Thoracic aorta (tissue), 2 donors: ENCODE measurements around the gene SOCS7. TPM values are rescaled to one million over a fixed set of nuclear protein-coding genes. Genes with fewer than 3 reads are reported as not detected.

Source experiments
- ATAC-seq: fragments of 150-250 bp; one replicate; pipeline ENCODE4 v1.8.0; 2017; ENCODE audit warnings: low read depth; ENCODE audit not compliant: insufficient number of reproducible peaks, low FRiP score
- DNase-seq: peaks from one replicate; pipeline ENCODE4 v3.0.0-alpha.2; 2020; ENCODE audit warnings: low spot score
- H3K27ac ChIP-seq, 2 donors: fragments of 200-600 bp; sonication (generic); 1 replicate in 1 of 2; 2 replicates in 1 of 2; pipeline ENCODE4 v1.5.1; 2016; ENCODE audit warnings: mild to moderate bottlenecking in 2 of 2, moderate library complexity in 2 of 2
- H3K27me3 ChIP-seq: fragments of 200-600 bp; sonication (generic); replicated peaks from 2 replicates; pipeline ENCODE4 v1.6.0; 2016; ENCODE audit warnings: mild to moderate bottlenecking; ENCODE audit not compliant: insufficient read depth
- H3K36me3 ChIP-seq: fragments of 200-600 bp; sonication (generic); one replicate; pipeline ENCODE4 v1.5.1; 2016
- H3K4me1 ChIP-seq, 2 donors: fragments of 200-600 bp; sonication (generic); 1 replicate in 1 of 2; 2 replicates in 1 of 2; pipeline versions ENCODE4 v1.5.1 to v1.6.0; 2016; ENCODE audit warnings: low read depth in 2 of 2, mild to moderate bottlenecking in 1 of 2; ENCODE audit not compliant: control insufficient read depth in 1 of 2
- H3K4me3 ChIP-seq: fragments of 200-600 bp; sonication (generic); 2 replicates; pipeline ENCODE4 v1.5.1; 2016; ENCODE audit warnings: mild to moderate bottlenecking
- H3K9me3 ChIP-seq: fragments of 200-600 bp; sonication (generic); 2 replicates; pipeline ENCODE4 v1.5.1; 2016
- CTCF ChIP-seq: fragments of 200-600 bp; sonication (generic); IDR thresholded peaks from one replicate; pipeline ENCODE4 v1.5.1; 2019; ENCODE audit warnings: antibody characterized with exemption
- total RNA-seq, 2 donors: library from RNA; depleted of rRNA; stranded (reverse); fragments of >200 nt; gene quantifications; one replicate each; pipeline versions ENCODE4 v1.1.0 to v1.2.3, GENCODE V29; 2016

The SOCS7 gene
- total RNA-seq, 2 donors from 2014 or later, result 14.3 to 21.9 TPM

DNA sequence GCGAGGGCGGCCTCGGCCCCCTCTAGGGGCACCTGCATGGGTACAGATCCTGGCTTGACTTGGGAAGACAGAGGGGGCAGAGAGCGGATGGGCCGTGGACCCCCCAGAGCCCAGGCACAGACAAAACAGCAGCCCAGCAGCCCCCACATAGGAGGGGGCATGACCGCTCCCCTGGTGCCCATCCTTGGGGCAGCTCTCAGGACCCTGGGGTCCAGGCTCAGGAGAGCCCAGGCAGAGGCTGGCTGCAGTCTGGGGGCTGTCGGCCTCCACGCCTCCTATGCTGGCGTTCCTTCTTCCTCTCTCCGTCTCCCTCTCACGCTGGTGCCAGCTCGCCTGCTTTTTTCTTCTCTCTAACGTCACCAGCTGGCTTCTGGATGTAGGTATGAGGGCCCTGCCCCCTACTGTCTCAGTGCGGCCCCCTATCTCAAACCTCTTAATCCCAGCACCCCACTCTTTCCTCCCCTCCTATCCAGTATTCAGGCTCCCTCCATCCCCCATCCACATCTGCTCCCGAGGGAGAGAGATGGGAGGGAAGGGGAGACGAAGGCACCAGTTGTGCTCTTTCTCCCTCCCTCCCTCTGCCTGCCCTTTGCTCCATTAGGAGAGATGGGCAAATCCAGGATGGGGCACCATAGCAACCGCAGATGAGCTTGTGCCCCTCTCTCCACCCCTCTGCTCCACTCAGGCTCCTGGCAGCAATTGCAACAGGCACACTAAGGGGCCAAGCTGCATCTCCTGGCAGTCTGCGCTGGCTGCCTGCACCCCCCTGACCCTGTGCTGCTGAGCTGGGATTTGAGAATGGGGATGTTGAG, 7.8 kb upstream of the SOCS7 start, which contains the start of gene GPR179:
TSS of gene GPR179 (minus strand) at position 349 of the 812 bp plus-strand sequence. CDS start at position 182, 167 bp downstream.
- no peaks in the 10 kb centered on the region for H3K36me3 ChIP-seq
- ATAC-seq, result no peak
- TF ChIP-seq CTCF, result no peak
- H3K4me3 ChIP-seq, result no peak within 1 kb of the TSS
- no peak for DNase-seq
- H3K9me3 ChIP-seq, result no peaks in the 10 kb centered on the region
- H3K27me3 ChIP-seq, result no peaks in the 10 kb centered on the region
- no peaks in the 10 kb centered on the region for H3K4me1 ChIP-seq
- H3K27ac ChIP-seq, result no peak within 1 kb of the TSS

DNA sequence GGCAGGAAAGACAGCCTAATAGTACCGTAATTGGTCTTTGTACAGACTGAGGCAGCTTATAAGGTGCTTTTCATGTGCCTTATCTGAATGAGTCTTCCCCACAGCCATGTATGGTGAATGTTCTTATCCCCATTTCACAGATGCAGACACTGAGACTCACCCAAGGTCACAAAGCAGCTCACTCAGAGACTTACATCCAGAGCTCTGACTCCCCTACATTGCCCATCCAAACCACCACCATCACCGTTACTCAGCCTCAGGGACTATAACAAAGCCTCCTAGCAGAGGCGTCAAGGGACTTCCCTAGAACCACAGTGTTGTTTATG, 7.3 kb upstream of the SOCS7 start:
- Histone ChIP-seq H3K36me3 (no peaks in the 10 kb centered on the region), H3K27me3 (no peaks in the 10 kb centered on the region), H3K4me3 (no peak overlapping the region), H3K4me1 (no peaks in the 10 kb centered on the region), H3K27ac (no peak overlapping the region), H3K9me3 (no peaks in the 10 kb centered on the region)
- ATAC-seq (no peak), DNase-seq (no peak)
- TF ChIP-seq CTCF, result no peak

- H3K36me3 ChIP-seq, result no peaks in the 10 kb centered on the region
- no peaks in the 10 kb centered on the region for H3K9me3 ChIP-seq
- no peak for ATAC-seq
- no peaks in the 10 kb centered on the region for H3K27me3 ChIP-seq
- no peak for DNase-seq
- H3K4me1 ChIP-seq, result no peaks in the 10 kb centered on the region
- H3K4me3 ChIP-seq, result no peak overlapping the region
- H3K27ac ChIP-seq, result no peak overlapping the region
- no peak for TF ChIP-seq CTCF
These were observed 5.9 kb upstream of the SOCS7 start for GRCh38 chr17:38345743-38346142.

DNA sequence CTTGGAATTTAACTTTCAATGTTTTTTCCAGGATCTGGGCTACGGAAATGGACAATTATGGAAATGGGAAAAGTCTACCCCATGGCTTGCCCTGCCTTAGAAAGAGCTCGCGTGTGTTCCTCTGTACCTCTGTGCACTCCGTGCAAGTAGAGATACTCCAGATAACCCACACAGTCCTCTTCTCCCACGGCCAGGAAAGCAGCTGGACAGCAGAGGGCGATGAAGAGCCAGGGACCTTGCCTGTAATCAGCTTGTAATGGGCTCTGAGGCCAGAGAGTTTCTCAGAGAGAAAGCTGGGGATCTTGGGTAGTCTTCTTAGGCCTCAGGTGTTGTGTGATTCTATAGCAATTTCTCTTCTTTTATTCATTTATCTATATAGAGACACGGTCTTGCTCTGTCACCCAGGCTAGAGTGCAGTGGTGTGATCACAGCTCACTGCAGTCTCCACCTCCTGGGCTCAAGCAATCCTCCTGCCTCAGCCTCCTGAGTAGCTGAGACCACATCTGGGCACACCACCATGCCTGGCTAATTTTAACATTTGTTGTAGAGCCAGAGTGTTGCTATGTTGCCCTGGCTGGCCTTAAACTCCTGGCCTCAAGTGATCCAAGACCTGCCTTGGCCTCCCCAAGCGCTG, 2.4 kb upstream of the SOCS7 start:
- TF ChIP-seq CTCF, result peak; percentile 89
- Histone ChIP-seq H3K27ac (no peak overlapping the region), H3K9me3 (no peaks in the 10 kb centered on the region), H3K4me1 (peaks cover 12% of the 10 kb centered on the region in 2 donors), H3K4me3 (no peak overlapping the region), H3K36me3 (no peaks in the 10 kb centered on the region), H3K27me3 (no peaks in the 10 kb centered on the region)
- DNase-seq (peak; percentile 55), ATAC-seq (peak; percentile 67)

- TF ChIP-seq CTCF, result no peak
- no peak overlapping the region for H3K4me3 ChIP-seq
- ATAC-seq (no peak), DNase-seq (no peak)
- peaks cover 20% of the 10 kb centered on the region in 2 donors for H3K4me1 ChIP-seq
- H3K27ac ChIP-seq, result no peak overlapping the region
- H3K36me3 ChIP-seq, result no peaks in the 10 kb centered on the region
- H3K27me3 ChIP-seq, result no peaks in the 10 kb centered on the region
- no peaks in the 10 kb centered on the region for H3K9me3 ChIP-seq
These were observed 1.6 kb upstream of the SOCS7 start for GRCh38 chr17:38350035-38350434.
